GM12801 (cell line): Measurements from ENCODE around the gene KPNA1.

ENCODE experiments used
- TF ChIP-seq, protein P1 (sequence below): IDR thresholded peaks from one replicate; pipeline ENCODE4 v1.5.1; 2011; ENCODE audit warnings: control low read depth; ENCODE audit not compliant: insufficient read length; ENCODE audit errors: extremely low read depth

Gene KPNA1

DNA sequence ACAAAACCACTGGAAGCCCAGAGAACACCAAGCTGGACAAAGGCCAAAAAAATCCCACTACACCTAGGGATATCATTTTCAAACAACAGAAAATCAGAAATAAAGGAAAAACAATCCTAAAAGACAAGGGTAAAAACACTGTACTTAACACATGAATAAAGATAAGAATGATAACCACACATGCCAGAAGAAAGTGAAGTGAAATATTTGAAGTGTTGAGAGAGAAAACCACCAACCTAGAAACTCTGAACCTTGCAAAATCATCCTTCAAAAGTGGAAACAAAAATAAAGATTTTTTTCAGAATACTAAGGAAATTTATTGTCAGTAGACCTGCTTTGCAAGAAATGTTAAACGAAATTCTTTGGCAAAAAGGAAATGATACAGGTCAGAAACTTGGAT is 45.1 kb downstream of the KPNA1 start:
- TF ChIP-seq, protein P1, sequence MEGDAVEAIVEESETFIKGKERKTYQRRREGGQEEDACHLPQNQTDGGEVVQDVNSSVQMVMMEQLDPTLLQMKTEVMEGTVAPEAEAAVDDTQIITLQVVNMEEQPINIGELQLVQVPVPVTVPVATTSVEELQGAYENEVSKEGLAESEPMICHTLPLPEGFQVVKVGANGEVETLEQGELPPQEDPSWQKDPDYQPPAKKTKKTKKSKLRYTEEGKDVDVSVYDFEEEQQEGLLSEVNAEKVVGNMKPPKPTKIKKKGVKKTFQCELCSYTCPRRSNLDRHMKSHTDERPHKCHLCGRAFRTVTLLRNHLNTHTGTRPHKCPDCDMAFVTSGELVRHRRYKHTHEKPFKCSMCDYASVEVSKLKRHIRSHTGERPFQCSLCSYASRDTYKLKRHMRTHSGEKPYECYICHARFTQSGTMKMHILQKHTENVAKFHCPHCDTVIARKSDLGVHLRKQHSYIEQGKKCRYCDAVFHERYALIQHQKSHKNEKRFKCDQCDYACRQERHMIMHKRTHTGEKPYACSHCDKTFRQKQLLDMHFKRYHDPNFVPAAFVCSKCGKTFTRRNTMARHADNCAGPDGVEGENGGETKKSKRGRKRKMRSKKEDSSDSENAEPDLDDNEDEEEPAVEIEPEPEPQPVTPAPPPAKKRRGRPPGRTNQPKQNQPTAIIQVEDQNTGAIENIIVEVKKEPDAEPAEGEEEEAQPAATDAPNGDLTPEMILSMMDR, result no peak

DNA sequence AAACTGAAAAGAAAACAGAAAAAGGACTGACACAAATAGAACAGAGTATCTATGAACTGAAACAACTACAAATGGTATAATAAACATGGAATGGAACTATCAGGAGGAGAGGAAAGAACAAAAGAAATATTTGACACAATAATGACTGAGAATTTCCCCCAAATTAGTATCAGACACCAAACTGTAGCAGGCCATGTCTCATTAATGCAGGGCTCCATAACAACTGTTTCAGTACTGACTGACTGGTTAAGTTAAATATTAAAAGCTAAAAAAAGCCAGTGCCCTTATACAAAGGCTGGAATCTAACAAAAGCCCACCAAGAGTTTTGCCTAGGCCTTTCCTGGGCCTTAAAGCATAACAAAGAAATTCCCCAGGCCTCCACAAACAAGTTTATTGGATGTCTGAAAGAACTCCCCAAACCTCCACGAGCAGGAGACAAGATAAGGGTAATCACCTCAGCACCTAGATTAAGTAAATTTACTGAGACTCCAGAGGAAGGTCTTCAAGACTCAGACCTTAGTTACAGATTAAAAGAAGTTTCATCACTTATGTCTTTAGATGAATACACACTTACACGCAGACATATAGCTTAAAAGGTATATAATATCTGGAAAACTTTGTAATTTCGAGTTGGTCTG is 45.7 kb downstream of the KPNA1 start:
- TF ChIP-seq, protein P1, result no peak

DNA sequence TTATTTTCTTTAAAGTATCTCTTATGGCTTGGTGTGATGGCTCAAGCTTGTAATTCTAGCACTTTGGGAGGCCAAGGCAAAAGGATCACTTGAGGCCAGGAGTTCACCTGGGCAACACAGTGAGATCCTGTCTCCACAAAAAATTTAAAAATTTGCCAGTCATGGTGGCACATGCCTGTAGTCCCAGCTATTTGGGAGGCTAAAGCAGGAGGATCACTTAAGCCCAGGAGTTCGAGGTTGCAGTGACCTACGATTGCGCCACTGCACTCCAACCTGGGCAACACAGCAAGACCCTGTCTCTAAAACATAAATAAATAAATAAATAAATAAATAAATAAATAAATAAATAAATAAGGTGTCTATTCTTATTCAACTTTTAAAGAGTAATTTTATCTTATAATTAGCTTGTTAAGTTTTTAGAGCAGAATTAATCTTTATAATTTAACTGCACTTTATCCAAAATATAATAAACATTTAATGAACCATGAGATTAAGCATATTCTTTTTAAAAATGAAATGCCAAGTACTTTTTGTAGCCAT is 48.0 kb downstream of the KPNA1 start:
- TF ChIP-seq, protein P1, result no peak

DNA sequence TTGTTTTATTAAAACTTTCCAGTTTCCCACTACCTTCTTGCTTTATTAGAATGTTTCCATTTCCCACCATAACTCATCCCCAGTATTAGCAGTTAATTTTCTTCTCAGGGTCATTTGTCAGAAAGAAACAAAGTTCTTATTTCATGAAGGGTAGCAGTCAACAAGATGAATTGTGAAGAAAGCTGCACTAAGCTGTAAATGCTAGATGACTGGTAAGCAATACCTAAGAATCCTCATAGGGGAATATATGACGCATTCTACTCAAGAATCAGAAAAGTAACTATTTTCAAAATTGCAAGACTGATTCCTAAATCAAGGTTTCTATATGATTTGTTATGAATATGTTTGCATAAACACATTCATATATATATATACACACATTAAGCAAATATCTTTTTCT is 50.1 kb downstream of the KPNA1 start:
- TF ChIP-seq, protein P1, result no peak

DNA sequence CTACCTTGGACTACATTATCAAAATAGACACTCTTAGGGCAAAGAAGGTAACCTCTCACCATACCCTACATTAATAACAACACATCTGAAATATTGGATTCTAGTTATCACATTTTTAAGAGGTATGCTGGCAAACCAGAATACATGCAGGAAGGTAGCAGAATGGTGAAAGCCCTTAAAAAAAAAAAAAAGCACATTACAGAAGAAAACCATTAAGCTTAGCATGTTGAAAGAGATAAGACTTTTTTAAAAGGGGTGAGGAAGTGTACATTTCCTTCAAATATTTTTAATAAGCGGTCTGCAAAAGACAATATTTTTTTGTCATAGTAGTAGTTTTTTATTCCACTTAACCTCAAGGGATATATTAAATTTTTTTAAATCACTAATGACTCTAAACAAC is 52.3 kb downstream of the KPNA1 start:
- TF ChIP-seq, protein P1, result no peak

DNA sequence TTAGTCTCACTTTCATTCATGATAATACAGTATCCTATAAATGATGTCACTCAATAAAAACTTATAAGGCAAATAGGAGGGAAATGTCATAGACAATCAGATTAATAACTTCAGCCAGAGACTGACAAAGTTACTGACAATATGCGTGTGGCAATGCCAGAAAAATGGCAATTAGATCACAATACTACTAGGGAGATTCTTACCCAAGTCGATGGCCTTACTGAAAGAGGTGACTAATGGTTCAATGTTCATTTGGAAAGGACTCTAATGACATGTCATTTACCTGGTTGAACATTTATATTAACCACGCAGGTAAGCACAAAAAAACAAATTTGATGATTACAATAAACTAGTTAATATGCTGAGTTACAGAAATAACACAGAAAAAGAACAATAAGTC is 52.9 kb downstream of the KPNA1 start:
- TF ChIP-seq, protein P1, result no peak

DNA sequence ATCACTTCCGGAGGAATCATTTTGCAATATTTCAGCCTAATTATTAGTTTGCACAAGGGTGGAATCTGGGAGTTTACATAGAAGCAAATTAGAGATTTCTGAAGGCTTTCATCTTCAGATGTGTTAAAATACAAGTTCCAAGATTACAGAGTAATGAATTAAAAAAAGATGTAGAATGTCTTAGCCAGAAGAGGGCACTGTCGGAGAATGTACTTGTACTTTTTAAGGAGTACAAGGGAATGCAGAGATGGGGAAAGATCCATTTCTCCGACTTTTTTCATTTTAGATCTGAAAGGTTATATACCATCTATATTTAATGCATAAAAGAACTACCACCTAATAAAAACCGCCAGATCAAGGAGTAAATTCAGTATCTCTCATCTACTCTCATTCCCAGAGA is 55.7 kb downstream of the KPNA1 start:
- TF ChIP-seq, protein P1, result no peak
